H1 (cell line): Measurements from ENCODE around the gene LKAAEAR1. TPM values are rescaled to one million over a fixed set of nuclear protein-coding genes. Genes with fewer than 3 reads are reported as not detected.

Experiments
- KDM1A ChIP-seq: fragments of 200-600, 300-600 bp; sonication (generic); IDR thresholded peaks from 2 replicates; pipeline ENCODE4 v1.7.1; 2016; ENCODE audit warnings: mild to moderate bottlenecking, low read length, borderline replicate concordance
- PHF8 ChIP-seq: fragments of 200-600 bp; sonication (generic); conservative IDR thresholded peaks from 2 replicates; pipeline ENCODE4 v1.7.1; 2012; ENCODE audit warnings: low read depth, mild to moderate bottlenecking, inconsistent platforms, low read length, moderate library complexity
- TEAD4 ChIP-seq: IDR thresholded peaks from 2 replicates; pipeline ENCODE4 v1.6.1; 2012; ENCODE audit warnings: low read depth, low read length, inconsistent platforms, mixed read lengths
- polyA plus RNA-seq, 7 experiments: library from polyadenylated mRNA; depleted of rRNA in 3 of 7; stranded (reverse) in 5 of 7; unstranded in 2 of 7; fragments of >200 nt in 5 of 7; fragments of 200-250 nt in 2 of 7; gene quantifications; 1 replicate in 5 of 7; 2 replicates in 1 of 7; 4 replicates in 1 of 7; pipeline versions ENCODE4 v1.2.1 to v1.2.3, GENCODE V29; 2011 to 2013; ENCODE audit warnings: missing spikeins in 2 of 7, mixed read lengths in 2 of 7
- total RNA-seq: library from RNA; stranded (reverse); fragmentation: NEBNext Ultra II Directional; extraction: Animal tissue kit (Norgen Biotek cat#: 25700); gene quantifications from 2 replicates; pipeline ENCODE4 v1.2.1, GENCODE V29; 2021

The LKAAEAR1 gene
- total and polyA plus RNA-seq, 2 of the 8 experiments (the other 6 are each of a cell fraction or from before 2014, with no cell fraction given) = 0.41 to 0.53 TPM

DNA sequence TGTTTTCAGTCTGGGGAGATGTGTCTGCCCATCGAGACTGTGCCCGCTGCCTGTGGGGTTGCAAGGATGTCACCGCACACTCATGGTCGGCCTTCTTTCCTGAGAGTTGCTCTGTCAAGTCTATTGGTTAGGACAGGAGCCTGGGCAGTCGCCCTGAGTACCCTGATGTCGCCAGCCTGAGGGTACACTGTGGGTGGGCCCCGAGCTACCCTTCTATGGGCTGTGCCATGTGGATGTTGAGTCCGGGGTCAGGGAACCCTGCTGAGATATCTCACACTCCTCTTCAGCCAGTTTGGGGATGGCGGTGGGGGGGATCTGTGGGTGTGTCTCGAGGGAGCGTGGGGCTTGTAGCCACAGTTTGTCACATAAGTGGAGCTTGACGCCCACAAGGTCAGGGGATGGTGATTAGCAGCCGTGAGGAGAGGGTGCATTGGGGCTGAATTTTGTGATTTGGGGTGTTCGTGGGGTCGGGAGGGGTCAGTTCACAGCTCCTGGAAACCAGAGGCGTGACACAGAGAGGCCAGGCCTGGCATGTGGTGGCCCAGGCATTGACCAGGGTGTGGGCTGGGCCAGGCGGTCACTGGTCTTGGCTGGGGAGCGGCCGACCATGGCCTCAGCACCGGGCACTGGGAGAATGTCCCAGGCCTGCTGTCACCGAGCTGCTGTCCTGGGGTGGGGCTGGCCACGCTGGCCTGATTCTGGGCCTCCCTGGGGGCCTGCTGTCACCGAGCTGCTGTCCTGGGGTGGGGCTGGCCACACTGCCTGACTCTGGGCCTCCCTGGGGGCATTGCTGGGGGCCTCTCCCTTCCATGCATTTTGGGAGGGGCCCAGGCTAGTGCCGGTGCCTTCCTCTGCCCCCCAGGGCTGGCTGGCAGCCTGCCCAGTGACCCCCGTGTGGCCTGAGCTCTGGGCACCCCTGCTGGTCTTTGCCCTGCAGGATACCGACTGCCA is 24.8 kb upstream of the LKAAEAR1 start (continued):
- TF ChIP-seq KDM1A (no peak), TEAD4 (no peak), PHF8 (no peak)
- TF ChIP-seq, all 59 proteins: peak for 0
